ENCODE data around the gene SNAI3. TPM values are rescaled to one million over a fixed set of nuclear protein-coding genes. Genes with fewer than 3 reads are reported as not detected.

Gene SNAI3
- total RNA-seq, 1 experiment from 2014 or later = not detected

GRCh38 chr16:88631384-88631783 lies 54.9 kb downstream of the SNAI3 start:
- in situ Hi-C loops (cut with HindIII; ENCODE audit: low pct_unique_long_range_greater_than_20kb, low sequenced_read_pairs) (no loop called here), intact Hi-C loops (cut with micrococcal nuclease; ENCODE audit: unreplicated experiment) (no loop called here)
- Histone ChIP-seq H3K27me3 (ENCODE audit: control insufficient read depth, insufficient read depth, low read length) (no peaks in the 10 kb centered on the region), H3K9me3 (ENCODE audit: control insufficient read depth, insufficient read depth, low read depth, low read length) (no peaks in the 10 kb centered on the region), H3K4me1 (ENCODE audit: control insufficient read depth, insufficient read depth, low read length) (no peaks in the 10 kb centered on the region), H3K27ac (ENCODE audit: low read length) (no peak overlapping the region), H3K4me3 (ENCODE audit: low read depth in 2 of 2, low read length in 2 of 2) (no peak overlapping the region), H3K36me3 (ENCODE audit: control insufficient read depth, insufficient read depth, low read length) (no peaks in the 10 kb centered on the region)
- DNase-seq (ENCODE audit: low read depth, low spot score) = no peak
- ChIA-PET CTCF (no interaction called here), POLR2A (no interaction called here)
- BruUV-seq (replicated peaks) = TSS peak; percentile 96
- ATAC-seq = no peak
- TF ChIP-seq SIN3A (IDR thresholded peaks at IDR 0.05; ENCODE audit: borderline replicate concordance, insufficient read depth, low read depth, low read length) (no peak), POLR2AphosphoS5 (IDR thresholded peaks at IDR 0.05; ENCODE audit: low read depth, low read length) (no peak)

DNA sequence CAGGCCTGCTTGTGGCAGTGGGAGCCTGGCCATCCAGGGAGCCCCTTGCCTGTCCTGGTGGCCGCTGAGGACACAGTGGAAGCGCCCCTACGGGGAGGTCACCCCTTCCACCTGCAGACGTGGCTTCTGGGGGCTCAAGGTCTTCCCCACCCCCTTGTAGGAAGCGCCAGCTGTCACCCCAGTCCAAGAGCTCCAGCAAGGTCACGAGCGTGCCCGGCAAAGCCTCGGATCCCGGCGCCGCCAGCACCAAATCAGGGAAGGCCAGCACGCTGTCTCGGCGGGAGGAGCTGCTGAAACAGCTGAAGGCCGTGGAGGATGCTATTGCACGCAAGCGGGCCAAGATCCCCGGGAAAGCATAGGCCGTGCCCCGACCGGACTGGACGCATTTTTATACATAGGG lies 55.4 kb downstream of the SNAI3 start:
- ATAC-seq (no peak), DNase-seq (ENCODE audit: low read depth, low spot score) (no peak)
- no peak overlapping the region for H3K27ac ChIP-seq (ENCODE audit: low read length)
- no peaks in the 10 kb centered on the region for H3K9me3 ChIP-seq (ENCODE audit: control insufficient read depth, insufficient read depth, low read depth, low read length)
- CTCF ChIA-PET = no interaction called here
- in situ Hi-C loops (cut with HindIII; ENCODE audit: low pct_unique_long_range_greater_than_20kb, low sequenced_read_pairs) (no loop called here), intact Hi-C loops (cut with micrococcal nuclease; ENCODE audit: unreplicated experiment) (no loop called here)
- no peak overlapping the region for H3K4me3 ChIP-seq (ENCODE audit: low read depth in 2 of 2, low read length in 2 of 2)
- BruUV-seq (replicated peaks) = no TSS peak
- no peaks in the 10 kb centered on the region for H3K4me1 ChIP-seq (ENCODE audit: control insufficient read depth, insufficient read depth, low read length)
- H3K27me3 ChIP-seq (ENCODE audit: control insufficient read depth, insufficient read depth, low read length) = no peaks in the 10 kb centered on the region
- TF ChIP-seq POLR2AphosphoS5 (IDR thresholded peaks at IDR 0.05; ENCODE audit: low read depth, low read length) (no peak), REST (IDR thresholded peaks at IDR 0.05; ENCODE audit: insufficient read depth in 1 of 2, low read depth in 2 of 2, low read length in 1 of 2) (no peak), TCF7L2 (IDR thresholded peaks at IDR 0.05; ENCODE audit: low read depth, low read length) (no peak), SIN3A (IDR thresholded peaks at IDR 0.05; ENCODE audit: borderline replicate concordance, insufficient read depth, low read depth, low read length) (no peak)
- TF ChIP-seq, protein P1, sequence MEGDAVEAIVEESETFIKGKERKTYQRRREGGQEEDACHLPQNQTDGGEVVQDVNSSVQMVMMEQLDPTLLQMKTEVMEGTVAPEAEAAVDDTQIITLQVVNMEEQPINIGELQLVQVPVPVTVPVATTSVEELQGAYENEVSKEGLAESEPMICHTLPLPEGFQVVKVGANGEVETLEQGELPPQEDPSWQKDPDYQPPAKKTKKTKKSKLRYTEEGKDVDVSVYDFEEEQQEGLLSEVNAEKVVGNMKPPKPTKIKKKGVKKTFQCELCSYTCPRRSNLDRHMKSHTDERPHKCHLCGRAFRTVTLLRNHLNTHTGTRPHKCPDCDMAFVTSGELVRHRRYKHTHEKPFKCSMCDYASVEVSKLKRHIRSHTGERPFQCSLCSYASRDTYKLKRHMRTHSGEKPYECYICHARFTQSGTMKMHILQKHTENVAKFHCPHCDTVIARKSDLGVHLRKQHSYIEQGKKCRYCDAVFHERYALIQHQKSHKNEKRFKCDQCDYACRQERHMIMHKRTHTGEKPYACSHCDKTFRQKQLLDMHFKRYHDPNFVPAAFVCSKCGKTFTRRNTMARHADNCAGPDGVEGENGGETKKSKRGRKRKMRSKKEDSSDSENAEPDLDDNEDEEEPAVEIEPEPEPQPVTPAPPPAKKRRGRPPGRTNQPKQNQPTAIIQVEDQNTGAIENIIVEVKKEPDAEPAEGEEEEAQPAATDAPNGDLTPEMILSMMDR (IDR thresholded peaks at IDR 0.05) = no peak
- no peaks in the 10 kb centered on the region for H3K36me3 ChIP-seq (ENCODE audit: control insufficient read depth, insufficient read depth, low read length)
- POLR2A ChIA-PET = no interaction called here

DNA sequence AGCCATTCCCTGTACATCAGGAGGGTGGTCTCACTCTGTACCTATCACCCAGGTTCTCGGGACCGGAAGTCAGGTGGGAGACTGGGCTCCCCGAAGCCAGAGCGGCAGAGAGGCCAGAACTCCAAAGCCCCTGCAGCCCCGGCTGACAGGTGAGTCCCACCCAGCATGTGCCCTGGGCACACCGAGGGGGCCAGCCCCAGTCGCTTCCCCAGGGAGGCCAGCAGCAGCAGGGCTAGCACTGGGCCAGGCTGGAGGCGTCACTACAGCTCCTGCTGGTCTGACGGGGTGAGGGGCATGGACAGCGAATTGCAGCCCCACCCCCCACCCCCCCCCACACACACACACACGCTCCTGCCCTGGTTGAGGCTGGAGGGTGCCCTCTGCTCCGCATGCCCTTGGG lies 55.9 kb downstream of the SNAI3 start:
- no peak for ATAC-seq
- CTCF ChIA-PET = interaction anchor here (0.6 kb wide), 1 partner anchor 535 kb away, joined by 4 read pairs; no protein-coding TSS in a partner anchor

More for the DNA sequence above, 55.9 kb downstream of the SNAI3 start:
- Histone ChIP-seq H3K4me3 (ENCODE audit: low read depth in 2 of 2, low read length in 2 of 2) (no peak overlapping the region), H3K4me1 (ENCODE audit: control insufficient read depth, insufficient read depth, low read length) (no peaks in the 10 kb centered on the region), H3K9me3 (ENCODE audit: control insufficient read depth, insufficient read depth, low read depth, low read length) (no peaks in the 10 kb centered on the region), H3K36me3 (ENCODE audit: control insufficient read depth, insufficient read depth, low read length) (no peaks in the 10 kb centered on the region), H3K27me3 (ENCODE audit: control insufficient read depth, insufficient read depth, low read length) (no peaks in the 10 kb centered on the region), H3K27ac (ENCODE audit: low read length) (no peak overlapping the region)
- TF ChIP-seq TCF7L2 (IDR thresholded peaks at IDR 0.05; ENCODE audit: low read depth, low read length) = no peak
- no peak for TF ChIP-seq SIN3A (IDR thresholded peaks at IDR 0.05; ENCODE audit: borderline replicate concordance, insufficient read depth, low read depth, low read length)
- TF ChIP-seq POLR2AphosphoS5 (IDR thresholded peaks at IDR 0.05; ENCODE audit: low read depth, low read length) = no peak
- TF ChIP-seq, protein P1 (IDR thresholded peaks at IDR 0.05) = no peak
- TF ChIP-seq REST (IDR thresholded peaks at IDR 0.05; ENCODE audit: insufficient read depth in 1 of 2, low read depth in 2 of 2, low read length in 1 of 2) = no peak
- intact Hi-C loops (cut with micrococcal nuclease; ENCODE audit: unreplicated experiment) (no loop called here), in situ Hi-C loops (cut with HindIII; ENCODE audit: low pct_unique_long_range_greater_than_20kb, low sequenced_read_pairs) (no loop called here)
- DNase-seq (ENCODE audit: low read depth, low spot score) = no peak
- no TSS peak for BruUV-seq (replicated peaks)
- POLR2A ChIA-PET = no interaction called here
